Kidney glomerular epithelial cell (primary cell): ENCODE measurements around the gene SIRT3.

Experiments
- DNase-seq: peaks from one replicate; lab custom pipeline; 2025; lab: John Stamatoyannopoulos, UW

SIRT3 gene

DNA sequence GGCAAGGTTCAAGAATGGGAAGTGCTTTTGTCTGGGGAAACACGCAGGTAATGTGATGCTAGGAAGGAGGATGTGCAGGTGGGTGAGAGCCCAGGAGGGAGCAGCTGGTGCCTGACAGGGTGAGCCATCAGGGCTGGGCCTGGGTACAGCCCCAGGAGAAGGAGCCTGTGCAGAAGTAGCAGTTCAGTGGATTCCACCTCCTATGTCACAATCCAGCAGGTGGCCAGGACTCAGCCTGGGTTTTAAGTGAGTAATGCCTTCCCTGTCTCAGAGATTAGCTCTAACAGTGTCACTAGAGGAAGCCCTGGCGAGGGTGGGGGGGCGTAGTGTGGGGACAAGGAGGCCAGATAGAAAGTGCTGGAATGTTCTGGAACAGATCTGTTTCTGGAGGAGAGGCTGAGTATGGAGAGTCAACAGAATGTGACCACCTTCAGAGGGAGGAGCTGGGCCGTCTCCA lies 20.5 kb downstream of the SIRT3 start:
- no peak for DNase-seq

DNA sequence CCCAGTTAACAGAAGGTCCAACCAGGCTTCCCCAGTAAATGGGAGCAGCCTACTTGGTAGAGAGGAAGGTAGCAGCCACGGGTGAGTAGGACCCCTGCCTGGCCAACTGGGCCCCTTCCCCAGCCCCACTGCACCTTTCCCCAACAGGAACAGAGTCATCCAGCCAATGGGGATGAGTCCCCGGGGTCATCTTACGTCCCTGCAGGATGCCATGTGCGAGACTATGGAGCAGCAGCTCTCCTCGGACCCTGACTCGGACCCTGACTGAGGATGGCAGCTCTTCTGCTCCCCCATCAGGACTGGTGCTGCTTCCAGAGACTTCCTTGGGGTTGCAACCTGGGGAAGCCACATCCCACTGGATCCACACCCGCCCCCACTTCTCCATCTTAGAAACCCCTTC lies 22.1 kb downstream of the SIRT3 start:
- no peak for DNase-seq

DNA sequence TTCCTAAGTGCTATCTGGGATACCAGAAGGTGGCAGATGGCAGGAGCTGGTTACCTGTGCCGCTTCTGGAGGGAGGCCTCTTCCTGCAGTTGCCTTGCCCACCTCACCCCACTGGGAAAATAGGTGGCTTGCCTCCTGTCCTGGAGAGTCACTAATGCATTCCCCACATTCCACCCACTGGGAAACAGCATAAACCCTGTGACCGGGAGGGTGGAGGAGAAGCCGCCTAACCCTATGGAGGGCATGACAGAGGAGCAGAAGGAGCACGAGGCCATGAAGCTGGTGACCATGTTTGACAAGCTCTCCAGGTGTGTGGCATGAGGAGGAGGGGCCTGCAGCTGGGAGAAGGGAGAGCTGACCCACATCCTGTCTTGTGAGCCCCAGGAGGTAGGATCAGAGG lies 23.0 kb downstream of the SIRT3 start:
- no peak for DNase-seq

DNA sequence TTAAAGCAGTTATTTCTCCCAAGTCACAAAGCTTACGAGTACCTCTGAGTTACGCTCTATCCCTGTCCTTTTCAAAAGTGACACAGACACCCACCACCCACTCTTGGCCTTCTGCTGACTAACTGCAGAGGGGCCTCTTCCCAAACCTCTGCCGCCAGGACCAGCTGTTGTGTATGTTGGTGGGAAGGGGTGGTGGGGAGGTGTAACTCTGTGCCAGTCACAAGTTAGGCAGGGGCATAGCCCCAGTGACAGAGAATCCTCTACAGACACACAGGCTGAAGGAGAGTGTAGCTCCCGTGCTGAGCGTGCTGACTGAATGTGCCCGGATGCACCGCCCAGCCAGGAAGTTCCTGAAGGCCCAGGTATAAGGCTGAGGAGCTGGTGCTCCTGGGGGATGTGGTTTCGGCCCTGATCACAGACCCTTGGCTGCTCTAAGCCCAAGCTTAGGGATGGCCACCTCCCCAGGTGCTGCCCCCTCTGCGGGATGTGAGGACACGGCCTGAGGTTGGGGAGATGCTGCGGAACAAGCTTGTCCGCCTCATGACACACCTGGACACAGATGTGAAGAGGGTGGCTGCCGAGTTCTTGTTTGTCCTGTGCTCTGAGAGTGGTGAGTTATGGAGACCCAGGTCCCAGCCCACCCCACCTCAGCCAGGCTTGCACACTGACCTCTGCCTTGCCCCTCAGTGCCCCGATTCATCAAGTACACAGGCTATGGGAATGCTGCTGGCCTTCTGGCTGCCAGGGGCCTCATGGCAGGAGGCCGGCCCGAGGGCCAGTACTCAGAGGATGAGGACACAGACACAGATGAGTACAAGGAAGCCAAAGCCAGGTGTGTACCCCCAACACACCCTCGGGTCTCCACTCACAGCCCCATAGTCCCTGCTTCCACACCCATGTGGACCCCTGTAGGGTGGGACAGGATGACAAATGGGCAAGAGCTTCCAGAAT lies 23.7 kb downstream of the SIRT3 start:
- DNase-seq, result no peak

DNA sequence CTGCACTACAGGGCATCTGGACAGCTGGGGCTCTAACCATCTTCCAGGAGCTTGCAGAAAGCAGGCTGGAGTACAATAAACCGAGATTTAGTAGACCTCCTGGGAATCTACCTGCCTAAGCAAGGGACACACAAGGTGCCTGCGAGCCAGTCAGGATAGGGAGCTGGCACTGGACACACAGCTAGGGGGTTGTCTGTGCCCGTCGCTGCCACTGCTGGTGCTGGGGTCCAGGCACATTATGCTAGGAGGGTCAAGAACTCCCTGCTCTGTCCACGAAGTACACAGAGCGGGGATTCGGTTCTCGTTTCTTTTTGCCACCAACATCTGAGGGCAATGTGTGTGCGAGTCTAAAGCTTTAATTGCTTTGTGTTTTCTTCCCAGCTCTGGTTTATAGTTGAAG lies 24.4 kb downstream of the SIRT3 start:
- DNase-seq, result no peak

DNA sequence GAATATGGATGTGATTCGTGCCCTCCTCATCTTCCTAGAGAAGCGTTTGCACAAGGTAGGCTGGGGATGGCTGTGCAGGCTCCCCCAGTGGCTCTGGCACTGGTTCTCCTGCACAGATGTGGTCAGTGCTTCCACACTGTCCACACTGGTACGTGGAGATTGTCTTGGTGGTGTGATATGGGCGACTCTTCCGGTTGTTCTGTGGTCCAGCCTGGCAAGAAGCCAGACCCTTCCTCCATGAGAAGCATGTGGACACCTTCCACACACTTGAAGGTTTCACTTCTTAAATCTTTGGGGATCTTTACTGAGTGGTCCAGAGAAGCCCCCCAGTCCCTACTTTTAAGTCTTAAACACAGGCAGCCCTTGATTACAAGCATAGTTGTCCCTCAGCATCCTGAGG lies 24.8 kb downstream of the SIRT3 start:
- no peak for DNase-seq

DNA sequence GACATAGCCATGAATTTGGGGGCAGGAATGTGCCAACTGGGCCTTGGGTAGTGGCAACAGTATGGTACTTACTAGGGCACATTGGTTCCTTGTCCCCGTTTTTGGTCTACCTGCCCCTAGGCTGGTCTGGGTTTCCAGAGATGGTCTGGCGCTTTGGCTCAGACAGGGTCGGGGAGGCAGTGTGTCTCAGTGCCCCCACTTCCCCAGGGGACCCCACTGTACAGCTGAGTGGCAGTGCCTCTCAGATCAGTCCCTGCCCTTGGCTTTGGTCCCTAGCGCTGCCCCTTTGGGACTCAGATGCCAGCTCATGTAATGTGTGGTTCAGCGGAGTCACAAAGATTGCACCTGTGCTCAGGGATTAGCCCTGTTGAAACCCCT lies 25.4 kb downstream of the SIRT3 start:
- DNase-seq, result no peak

DNA sequence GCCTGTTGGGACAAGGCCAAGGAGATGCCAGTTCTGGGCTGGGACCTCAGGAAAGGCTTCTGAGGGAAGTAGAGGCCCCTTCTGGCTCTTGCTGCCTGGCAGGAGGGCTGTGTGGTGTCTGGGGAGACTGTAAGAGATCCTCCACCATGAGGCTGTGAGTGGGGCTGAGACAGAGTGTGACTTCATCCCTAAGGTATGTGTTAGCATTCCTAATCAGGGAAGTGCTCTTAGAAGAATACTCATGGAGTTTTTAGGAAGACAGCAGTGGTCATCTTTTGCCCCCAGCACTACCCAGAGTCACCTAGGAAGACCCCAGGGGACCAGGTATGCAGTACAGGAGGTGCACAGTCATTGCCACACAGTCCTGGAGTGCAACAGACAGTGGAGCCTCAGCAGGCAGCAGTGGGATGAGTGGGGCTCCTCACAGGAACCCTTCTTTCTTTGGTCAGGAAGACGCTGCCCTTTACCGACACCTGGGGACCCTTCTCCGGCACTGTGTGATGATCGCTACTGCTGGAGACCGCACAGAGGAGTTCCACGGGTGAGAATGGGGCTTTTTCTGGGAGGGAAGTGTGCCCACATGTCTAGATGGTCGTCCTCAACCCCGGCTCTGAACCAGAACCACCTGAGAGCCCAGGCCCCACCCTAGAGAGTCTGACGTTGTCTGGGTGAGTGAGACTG lies 25.9 kb downstream of the SIRT3 start:
- peak; percentile 69 for DNase-seq

DNA sequence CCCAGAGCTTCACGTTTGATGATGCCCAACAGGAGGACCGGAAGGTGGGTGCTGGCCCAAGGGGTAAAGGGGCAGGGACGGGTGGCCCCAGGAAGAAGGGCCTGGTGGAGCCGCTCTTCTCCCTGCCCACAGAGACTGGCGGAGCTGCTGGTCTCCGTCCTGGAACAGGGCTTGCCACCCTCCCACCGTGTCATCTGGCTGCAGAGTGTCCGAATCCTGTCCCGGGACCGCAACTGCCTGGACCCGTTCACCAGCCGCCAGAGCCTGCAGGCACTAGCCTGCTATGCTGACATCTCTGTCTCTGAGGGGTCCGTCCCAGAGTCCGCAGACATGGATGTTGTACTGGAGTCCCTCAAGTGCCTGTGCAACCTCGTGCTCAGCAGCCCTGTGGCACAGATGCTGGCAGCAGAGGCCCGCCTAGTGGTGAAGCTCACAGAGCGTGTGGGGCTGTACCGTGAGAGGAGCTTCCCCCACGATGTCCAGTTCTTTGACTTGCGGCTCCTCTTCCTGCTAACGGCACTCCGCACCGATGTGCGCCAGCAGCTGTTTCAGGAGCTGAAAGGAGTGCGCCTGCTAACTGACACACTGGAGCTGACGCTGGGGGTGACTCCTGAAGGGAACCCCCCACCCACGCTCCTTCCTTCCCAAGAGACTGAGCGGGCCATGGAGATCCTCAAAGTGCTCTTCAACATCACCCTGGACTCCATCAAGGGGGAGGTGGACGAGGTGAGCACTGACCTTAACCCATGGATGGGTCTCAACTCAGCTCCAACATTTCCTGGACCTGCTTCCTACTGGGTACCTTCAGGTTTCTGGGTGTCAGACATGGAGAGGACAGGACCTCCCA lies 26.6 kb downstream of the SIRT3 start:
- DNase-seq, result no peak

DNA sequence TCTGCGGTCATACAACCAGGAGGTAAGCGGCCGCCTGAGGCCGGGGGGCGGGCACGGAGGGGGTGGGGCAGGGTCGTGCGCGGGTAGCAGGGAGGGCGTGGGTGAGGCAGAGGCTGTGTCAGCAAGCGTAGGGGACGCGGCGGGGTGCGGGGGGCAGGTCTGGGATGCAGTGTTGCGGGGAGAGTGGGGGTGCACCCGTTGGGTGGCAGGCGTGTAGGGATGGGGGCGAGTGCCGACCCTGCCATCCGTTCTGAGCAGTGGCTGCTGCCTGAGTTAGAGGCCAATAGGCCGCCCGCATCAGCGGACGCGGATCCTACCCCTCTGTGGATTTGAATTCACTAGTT lies 27.3 kb downstream of the SIRT3 start:
- DNase-seq, result no peak

DNA sequence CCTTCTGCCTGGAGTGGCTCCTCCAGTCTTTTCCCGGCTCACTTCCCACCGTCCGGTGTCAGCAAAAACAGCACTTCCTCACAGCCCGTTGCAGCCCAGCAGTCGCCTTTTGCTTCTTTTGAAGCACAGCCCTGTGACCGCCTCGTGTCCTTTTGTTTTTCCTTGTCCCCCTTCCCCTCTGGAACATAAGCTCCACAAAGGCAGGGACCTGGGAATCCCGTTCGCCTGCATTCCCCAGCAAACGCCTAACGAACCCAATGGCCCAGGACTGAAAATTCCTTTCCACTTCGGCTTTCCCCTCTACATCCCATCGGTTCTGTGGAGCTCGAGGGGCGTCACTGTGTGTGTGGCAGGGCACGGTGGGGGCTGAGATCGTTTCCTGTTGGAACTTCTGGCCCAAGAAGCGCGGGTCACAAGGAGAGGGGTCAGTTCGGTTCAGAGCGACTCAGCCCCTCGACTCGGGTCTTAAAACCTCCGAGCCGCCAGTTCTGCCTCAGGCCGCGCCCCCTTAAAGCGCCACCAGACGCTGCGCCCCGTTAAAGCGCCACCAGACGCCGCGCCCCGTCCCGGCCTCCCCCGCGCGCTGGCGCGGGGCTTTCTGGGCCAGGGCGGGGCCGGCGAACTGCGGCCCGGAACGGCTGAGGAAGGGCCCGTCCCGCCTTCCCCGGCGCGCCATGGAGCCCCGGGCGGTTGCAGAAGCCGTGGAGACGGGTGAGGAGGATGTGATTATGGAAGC lies 27.8 kb downstream of the SIRT3 start:
- DNase-seq, result peak; percentile 43

DNA sequence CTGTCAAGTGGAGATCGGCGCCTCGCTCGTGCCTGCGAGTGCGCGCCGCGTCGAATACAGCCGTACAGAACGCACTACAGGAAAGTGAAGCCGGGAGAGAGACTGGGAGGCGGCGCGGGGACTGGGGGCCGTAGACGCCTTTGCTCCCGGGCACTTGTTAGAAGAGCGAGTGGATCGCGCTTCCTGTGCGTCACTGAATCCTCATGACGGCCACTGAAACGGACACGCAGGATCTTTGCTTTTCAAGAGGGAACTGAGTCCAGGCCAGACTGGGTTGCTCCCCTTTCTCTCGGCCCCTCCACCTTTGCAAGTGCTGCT lies 28.3 kb downstream of the SIRT3 start:
- DNase-seq, result no peak

DNA sequence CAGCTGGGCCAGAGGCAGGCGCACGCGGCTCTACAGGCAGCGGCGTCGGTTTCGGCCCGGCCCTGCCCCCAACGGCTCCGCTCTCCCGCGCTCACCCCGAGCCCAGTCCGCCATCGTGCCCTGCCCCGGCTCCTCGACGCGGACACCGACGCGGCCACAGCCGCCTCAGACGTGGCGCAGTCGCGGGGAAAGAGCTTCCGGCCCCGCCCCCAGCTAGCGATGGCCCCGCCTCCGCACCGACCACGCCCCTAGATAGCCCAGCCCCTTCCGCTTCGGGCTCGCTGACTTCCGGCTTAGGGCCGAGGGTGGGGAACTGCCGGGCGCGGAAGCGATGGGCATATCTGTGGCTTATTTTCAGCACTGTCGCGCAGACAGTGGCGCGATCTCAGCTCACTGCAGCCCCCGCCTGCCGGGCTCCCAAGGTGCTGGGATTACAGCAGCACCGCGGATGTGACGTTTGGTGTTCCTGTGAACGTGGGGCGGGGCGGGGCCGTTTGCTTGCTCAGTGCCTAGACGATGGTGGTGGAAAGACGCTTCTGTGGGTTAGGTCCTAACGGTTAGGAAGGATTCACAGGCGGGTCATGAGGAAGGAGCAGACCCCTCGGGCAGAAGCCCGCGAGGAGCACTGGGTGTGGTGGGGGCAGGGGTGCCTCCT lies 28.8 kb downstream of the SIRT3 start, which contains the start of the genes BET1L and RIC8A:
BET1L (minus strand) TSS at position 192 of the 655 bp plus-strand sequence; CDS start at position 114, 78 bp downstream.
RIC8A (plus strand) TSS at position 501 of the 655 bp plus-strand sequence. CDS start 1,147 bp downstream, outside the sequence.
- peak; percentile 95 for DNase-seq

DNA sequence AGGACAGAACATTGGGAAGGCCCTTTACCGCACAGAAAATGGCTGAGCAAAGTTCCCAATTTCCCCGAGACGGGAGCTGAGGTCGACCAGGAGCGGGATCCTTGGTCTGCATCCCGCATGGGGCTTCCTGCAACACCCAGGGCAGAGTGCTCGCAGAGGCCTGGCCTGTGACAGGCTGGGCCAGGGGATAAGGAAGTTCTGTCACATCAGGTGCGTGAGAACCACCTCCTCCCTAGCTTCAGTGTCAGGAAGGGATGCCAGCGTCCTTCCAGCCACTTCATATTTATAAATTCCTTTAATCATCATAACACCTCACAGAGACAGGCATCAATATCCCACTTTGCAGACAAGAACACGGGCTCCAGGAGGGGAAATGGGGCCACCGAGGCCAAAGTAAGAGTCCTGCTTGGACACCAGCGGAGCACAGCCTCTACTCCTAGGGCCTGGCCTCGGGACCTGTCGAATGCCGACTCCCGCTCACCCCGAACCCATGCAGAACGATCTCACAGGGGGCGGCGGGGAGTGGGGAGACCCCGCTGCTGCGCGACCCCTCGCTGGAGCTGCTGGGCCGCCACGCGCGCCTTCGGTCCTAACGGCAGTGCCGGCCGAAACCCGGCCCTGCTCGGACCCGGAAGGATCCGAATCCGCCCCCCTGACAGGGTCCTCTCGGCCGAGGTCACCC lies 29.5 kb downstream of the SIRT3 start:
- DNase-seq, result no peak

DNA sequence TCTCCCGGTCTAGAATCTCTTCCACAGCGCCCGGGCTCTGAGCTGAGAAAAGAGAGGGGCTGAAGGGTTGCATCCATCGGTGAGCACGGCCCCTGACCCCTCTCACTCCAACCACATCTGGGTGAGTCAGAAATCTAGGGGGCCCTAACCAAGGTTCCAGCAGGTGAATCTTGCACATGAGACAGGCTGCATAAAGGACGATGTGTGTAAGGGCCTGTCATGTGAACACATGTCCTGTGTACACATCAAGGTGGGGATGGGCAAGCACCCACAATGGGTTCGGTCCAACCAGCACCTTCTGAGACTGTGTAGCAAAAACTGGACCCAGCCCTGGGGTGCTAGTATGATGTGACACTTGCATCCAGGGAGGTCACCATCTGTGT lies 30.1 kb downstream of the SIRT3 start:
- no peak for DNase-seq

DNA sequence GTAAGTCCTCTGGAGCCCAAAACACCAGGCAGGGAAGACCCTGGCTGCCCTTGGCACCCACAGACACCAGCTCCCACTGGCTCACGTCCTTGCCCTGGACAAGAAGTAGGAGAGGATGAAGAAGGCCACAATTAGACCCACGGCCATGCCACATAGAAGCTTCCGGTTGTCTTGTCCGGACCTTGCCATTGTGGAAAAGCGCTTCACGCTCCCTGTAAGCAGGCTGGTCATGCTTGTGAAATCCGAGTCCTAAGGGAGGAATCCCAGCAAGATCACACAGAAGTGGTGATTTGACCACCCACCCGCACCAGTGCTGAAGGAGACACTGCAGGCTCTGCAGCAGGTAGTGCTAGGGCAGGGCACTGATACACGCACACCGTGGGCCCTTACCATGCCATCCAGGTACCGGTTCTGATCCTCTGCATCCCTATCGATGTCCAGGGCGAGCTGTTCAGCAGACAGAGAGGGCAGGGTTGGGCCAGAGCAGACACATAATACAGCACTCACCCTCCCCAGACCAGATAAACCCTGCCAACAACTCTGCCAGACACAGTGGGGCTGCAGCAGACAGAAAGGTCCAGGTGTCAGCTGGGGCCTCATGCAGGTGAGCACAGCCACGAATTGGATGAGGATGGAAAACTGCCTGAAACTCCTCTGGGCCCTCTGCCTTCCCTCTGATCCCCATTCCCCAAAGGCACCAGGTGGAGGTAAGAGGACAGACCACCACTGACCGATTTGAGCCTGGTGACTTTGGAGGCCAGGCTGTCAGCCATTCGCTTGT lies 30.7 kb downstream of the SIRT3 start:
- no peak for DNase-seq

DNA sequence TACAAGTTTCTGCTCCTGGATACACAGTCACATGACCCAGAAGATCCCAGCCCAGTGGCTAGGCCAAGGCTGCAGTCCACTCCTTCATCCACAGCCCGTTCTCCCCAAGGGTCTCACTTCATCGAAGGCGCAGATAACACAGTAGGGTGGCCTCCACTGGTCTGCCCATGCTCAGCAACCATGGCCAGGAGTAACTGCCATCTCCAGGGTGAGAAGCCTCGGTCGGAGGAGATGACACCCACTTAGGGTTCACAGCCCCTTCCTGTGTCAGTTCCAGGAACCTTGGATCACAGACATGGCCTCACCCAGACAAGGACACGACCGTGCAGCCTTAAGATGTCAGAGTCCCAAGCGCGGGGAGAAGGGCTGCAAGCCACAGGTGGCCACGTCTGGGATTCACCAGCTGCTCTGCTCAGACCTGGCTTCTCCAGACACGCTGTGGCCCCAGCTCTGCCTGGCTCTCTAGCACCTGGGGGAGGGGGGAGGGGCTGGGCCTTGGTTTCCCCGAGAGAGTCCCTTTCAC lies 31.5 kb downstream of the SIRT3 start:
- DNase-seq, result no peak

DNA sequence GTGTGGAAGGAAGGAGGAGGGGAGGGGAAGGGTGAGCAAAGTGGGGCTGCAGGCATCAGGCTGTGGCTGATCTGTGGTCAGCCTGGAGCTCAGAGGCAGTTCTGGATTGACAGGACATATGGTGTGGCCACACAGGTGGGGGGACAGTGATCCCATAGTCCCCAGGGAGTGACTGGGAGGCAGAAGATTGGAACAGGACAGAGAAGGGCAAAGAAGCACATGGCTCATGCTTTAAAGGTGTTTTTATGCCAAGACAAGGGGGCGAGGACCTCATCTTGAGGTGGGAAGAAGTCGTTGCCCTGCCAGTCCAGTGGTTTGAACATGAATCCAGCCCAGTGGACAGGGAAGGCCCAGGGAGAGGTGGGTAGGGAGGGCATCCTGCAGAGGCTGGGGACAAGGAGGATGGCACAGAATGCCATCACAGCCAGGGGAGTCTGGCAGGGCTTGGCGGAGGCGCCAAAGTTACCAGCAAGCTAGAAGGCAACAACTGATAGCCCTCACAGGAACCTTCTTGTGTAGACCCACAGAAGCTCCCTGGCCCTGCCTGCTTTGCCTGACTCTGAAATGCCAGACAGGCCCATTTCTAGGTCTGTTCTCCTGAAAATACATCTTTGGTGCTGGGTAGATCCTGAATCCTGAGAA lies 32.1 kb downstream of the SIRT3 start:
- DNase-seq, result no peak
